ENCODE measurements around the gene HMG20B.

GRCh38 chr19:3613818-3614661 is 41.3 kb downstream of the HMG20B start:
- TF ChIP-seq CTCF (IDR thresholded peaks at IDR 0.05): no peak
- no peak for TF ChIP-seq POLR2A (IDR thresholded peaks at IDR 0.05)
